Neural progenitor cell (in vitro differentiated cells): ENCODE results near the gene COL15A1.

ENCODE experiments used
- CTCF ChIP-seq: fragments of 200-600 bp; sonication (generic); IDR thresholded peaks from 2 replicates; pipeline ENCODE4 v1.5.1; 2017; ENCODE audit warnings: antibody characterized with exemption, mild to moderate bottlenecking
- EZH2 ChIP-seq: fragments of 200-600 bp; sonication (generic); IDR thresholded peaks from 2 replicates; pipeline ENCODE4 v1.6.1; 2017; ENCODE audit warnings: antibody characterized with exemption, mild to moderate bottlenecking, moderate library complexity
- EZH2phosphoT487 ChIP-seq: fragments of 200-600 bp; sonication (generic); IDR thresholded peaks from 2 replicates; pipeline ENCODE4 v1.6.1; 2017; ENCODE audit warnings: antibody characterized with exemption

- TF ChIP-seq CTCF (no peak), EZH2 (no peak), EZH2phosphoT487 (no peak)
Measured at GRCh38 chr9:99046068-99046467, 102.4 kb downstream of the COL15A1 start.
